Activated B cell treated with CpG ODN at 0.5 μM for 24 hours (primary cell): ENCODE results near the gene FOXA1. TPM values are rescaled to one million over a fixed set of nuclear protein-coding genes. Genes with fewer than 3 reads are reported as not detected.

ENCODE experiments used
- ATAC-seq: fragments of 200-7000 bp; cut with Tn5 transposase; one replicate; pipeline ENCODE4 v1.10.0; 2021; ENCODE audit warnings: low read depth, mild to moderate bottlenecking, moderate library complexity
- CTCF ChIA-PET: fragments of 350-600 bp; sonication (Branson Sonifier 250); formaldehyde crosslinking; loops from one replicate; lab custom pipeline; 2021; ENCODE audit warnings: antibody characterized with exemption; lab: Charles Lee
- POLR2A ChIA-PET: fragments of 350-600 bp; sonication (Branson Sonifier 250); formaldehyde crosslinking; loops from one replicate; lab custom pipeline; 2021; ENCODE audit warnings: antibody characterized with exemption; lab: Charles Lee
- DNase-seq: peaks from one replicate; pipeline ENCODE4 v3.0.0; 2022
- H3K27ac Mint-ChIP-seq: one replicate; pipeline ENCODE4 v1.8.0; 2020; ENCODE audit warnings: mixed read lengths
- H3K27me3 Mint-ChIP-seq: one replicate; pipeline ENCODE4 v1.8.0; 2021; ENCODE audit warnings: mixed read lengths
- H3K36me3 Mint-ChIP-seq: one replicate; pipeline ENCODE4 v1.8.0; 2021; ENCODE audit warnings: low read depth, mixed read lengths
- H3K4me1 Mint-ChIP-seq: one replicate; pipeline ENCODE4 v1.8.0; 2021; ENCODE audit warnings: mixed read lengths
- H3K4me3 Mint-ChIP-seq: one replicate; pipeline ENCODE4 v1.8.0; 2020; ENCODE audit warnings: mild to moderate bottlenecking, mixed read lengths
- H3K9me3 Mint-ChIP-seq: one replicate; pipeline ENCODE4 v1.8.0; 2020; ENCODE audit warnings: mixed read lengths
- CTCF ChIP-seq: fragments of 200-600 bp; IDR thresholded peaks from one replicate; pipeline ENCODE4 v1.8.0; 2022; ENCODE audit warnings: antibody characterized with exemption, mild to moderate bottlenecking
- intact Hi-C: fragments of 100-400 bp; cut with micrococcal nuclease; formaldehyde crosslinking; loops from one replicate; pipeline ENCODE4 v1.15.1; 2024
- total RNA-seq: library from RNA; stranded (reverse); gene quantifications from 2 replicates; pipeline ENCODE4 v1.2.3, GENCODE V29; 2022

Gene FOXA1
- total RNA-seq, 1 donor from 2014 or later, result not detected

- no peaks in the 10 kb centered on the region for H3K36me3 Mint-ChIP-seq
Observed at GRCh38 chr14:37550511-37550910, 44.5 kb downstream of the FOXA1 start.

GRCh38 chr14:37546621-37547447 is 48.2 kb downstream of the FOXA1 start:
- TF ChIP-seq CTCF, result no peak
- Mint-ChIP-seq H3K4me1 (no peaks in the 10 kb centered on the region), H3K27me3 (no peaks in the 10 kb centered on the region), H3K9me3 (no peaks in the 10 kb centered on the region), H3K27ac (no peak overlapping the region), H3K4me3 (no peak overlapping the region), H3K36me3 (no peaks in the 10 kb centered on the region)
- intact Hi-C loops, result no loop called here
- ATAC-seq (no peak), DNase-seq (no peak)
- ChIA-PET CTCF (no interaction called here), POLR2A (no interaction called here)

More at GRCh38 chr14:37550511-37550910, 44.5 kb downstream of the FOXA1 start:
- Mint-ChIP-seq H3K27me3 (no peaks in the 10 kb centered on the region), H3K27ac (no peak overlapping the region), H3K9me3 (peaks cover 7% of the 10 kb centered on the region), H3K4me3 (no peak overlapping the region), H3K4me1 (no peaks in the 10 kb centered on the region)
- intact Hi-C loops, result no loop called here
- CTCF ChIA-PET, result no interaction called here
- no peak for TF ChIP-seq CTCF
- ATAC-seq (no peak), DNase-seq (no peak)
- POLR2A ChIA-PET, result no interaction called here

GRCh38 chr14:37545174-37545573 is 49.9 kb downstream of the FOXA1 start:
- ChIA-PET POLR2A (no interaction called here), CTCF (no interaction called here)
- TF ChIP-seq CTCF, result no peak
- H3K4me3 Mint-ChIP-seq, result no peak overlapping the region
- H3K4me1 Mint-ChIP-seq, result no peaks in the 10 kb centered on the region
- intact Hi-C loops, result no loop called here
- H3K27ac Mint-ChIP-seq, result no peak overlapping the region
- ATAC-seq, result no peak
- H3K36me3 Mint-ChIP-seq, result no peaks in the 10 kb centered on the region
- H3K27me3 Mint-ChIP-seq, result no peaks in the 10 kb centered on the region
- DNase-seq, result no peak
- no peaks in the 10 kb centered on the region for H3K9me3 Mint-ChIP-seq

GRCh38 chr14:37544407-37544806 is 50.6 kb downstream of the FOXA1 start:
- ChIA-PET CTCF (no interaction called here), POLR2A (no interaction called here)
- no peaks in the 10 kb centered on the region for H3K9me3 Mint-ChIP-seq
- H3K4me1 Mint-ChIP-seq, result no peaks in the 10 kb centered on the region
- H3K36me3 Mint-ChIP-seq, result no peaks in the 10 kb centered on the region
- H3K4me3 Mint-ChIP-seq, result no peak overlapping the region
- ATAC-seq (no peak), DNase-seq (no peak)
- no peak for TF ChIP-seq CTCF
- no peaks in the 10 kb centered on the region for H3K27me3 Mint-ChIP-seq
- intact Hi-C loops, result no loop called here
- no peak overlapping the region for H3K27ac Mint-ChIP-seq

GRCh38 chr14:37539992-37540391 is 55.1 kb downstream of the FOXA1 start:
- no peak overlapping the region for H3K4me3 Mint-ChIP-seq
- DNase-seq (no peak), ATAC-seq (no peak)
- no peaks in the 10 kb centered on the region for H3K4me1 Mint-ChIP-seq
- ChIA-PET POLR2A (no interaction called here), CTCF (no interaction called here)
- intact Hi-C loops, result no loop called here
- no peaks in the 10 kb centered on the region for H3K27me3 Mint-ChIP-seq
- TF ChIP-seq CTCF, result no peak
- no peaks in the 10 kb centered on the region for H3K9me3 Mint-ChIP-seq
- H3K36me3 Mint-ChIP-seq, result no peaks in the 10 kb centered on the region
- H3K27ac Mint-ChIP-seq, result no peak overlapping the region

Other genes with a start within 250 kb of the FOXA1 start
- not detected in 2 replicates for gene TTC6, start 380 bp upstream of the FOXA1 start, total RNA-seq